ENCODE results near the gene U2AF2. TPM values are rescaled to one million over a fixed set of nuclear protein-coding genes. Genes with fewer than 3 reads are reported as not detected.

Gene U2AF2
- total and polyA plus RNA-seq, 12 donors: 58.9 to 243 (median 117) TPM

DNA sequence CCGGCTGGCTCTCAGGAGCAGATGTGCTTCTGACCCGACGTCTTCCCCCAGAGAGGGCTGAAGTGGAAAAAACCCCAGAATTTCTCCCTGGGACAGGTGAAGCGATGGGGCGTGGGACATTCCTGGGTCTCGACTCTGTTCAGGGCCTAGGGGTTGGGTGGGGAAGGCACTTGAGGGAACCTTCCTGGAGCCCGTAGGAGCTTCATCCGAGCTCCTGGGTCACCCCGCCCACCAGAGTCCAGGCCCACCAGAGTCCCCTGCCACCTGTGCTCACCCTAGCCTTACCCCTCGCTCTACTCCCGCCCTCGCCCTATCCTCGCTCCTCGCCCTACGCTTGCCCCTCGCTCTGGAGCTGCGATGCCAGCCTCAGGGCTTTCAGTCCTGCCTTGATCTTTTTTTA lies 43.4 kb downstream of the U2AF2 start:
- Histone ChIP-seq H3K27ac (no peak overlapping the region), H3K4me1 (replicated peaks in 1 of 2) (no peaks in the 10 kb centered on the region), H3K27me3 (no peaks in the 10 kb centered on the region), H3K36me3 (replicated peaks in 1 of 2) (peaks cover 0 to 59% of the 10 kb centered on the region in 2 donors), H3K9me3 (replicated peaks in 1 of 3) (no peaks in the 10 kb centered on the region), H3K4me3 (no peak overlapping the region)
- WGBS, 4 donors: 91 to 97% (median 96%) methylated on average over 17 of the region's 17 CpGs
- intact Hi-C loops (cut with DNase I): no loop called here
- TF ChIP-seq POLR2A (IDR thresholded peaks at IDR 0.05): no peak
- TF ChIP-seq, protein P1, sequence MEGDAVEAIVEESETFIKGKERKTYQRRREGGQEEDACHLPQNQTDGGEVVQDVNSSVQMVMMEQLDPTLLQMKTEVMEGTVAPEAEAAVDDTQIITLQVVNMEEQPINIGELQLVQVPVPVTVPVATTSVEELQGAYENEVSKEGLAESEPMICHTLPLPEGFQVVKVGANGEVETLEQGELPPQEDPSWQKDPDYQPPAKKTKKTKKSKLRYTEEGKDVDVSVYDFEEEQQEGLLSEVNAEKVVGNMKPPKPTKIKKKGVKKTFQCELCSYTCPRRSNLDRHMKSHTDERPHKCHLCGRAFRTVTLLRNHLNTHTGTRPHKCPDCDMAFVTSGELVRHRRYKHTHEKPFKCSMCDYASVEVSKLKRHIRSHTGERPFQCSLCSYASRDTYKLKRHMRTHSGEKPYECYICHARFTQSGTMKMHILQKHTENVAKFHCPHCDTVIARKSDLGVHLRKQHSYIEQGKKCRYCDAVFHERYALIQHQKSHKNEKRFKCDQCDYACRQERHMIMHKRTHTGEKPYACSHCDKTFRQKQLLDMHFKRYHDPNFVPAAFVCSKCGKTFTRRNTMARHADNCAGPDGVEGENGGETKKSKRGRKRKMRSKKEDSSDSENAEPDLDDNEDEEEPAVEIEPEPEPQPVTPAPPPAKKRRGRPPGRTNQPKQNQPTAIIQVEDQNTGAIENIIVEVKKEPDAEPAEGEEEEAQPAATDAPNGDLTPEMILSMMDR (IDR thresholded peaks at IDR 0.05): no peak
- DNase-seq: peak in 2 of 7 donors; percentile 20 to 38

DNA sequence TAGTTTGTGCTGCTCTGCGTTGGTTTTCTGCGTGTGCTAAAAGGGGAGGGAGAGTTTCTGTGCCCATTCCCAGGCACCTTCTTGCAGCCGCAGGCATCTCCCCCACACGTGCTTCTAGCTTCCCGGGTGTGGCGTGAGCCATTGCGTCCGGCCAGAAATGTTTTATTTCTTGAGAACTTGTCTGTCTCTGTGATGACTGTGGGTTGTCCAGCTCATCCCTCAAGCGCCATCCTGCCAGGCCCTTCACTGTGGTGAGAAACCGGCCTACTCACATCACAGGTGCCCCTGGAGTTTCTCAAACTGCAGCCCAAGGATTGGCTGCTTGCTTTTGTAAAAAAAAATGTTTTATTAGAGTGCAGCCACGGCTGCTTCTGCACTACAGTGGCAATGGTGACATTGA lies 44.4 kb downstream of the U2AF2 start:
- intact Hi-C loops (cut with DNase I): no loop called here
- DNase-seq: peak in 2 of 7 donors; percentile 18 to 45
- H3K4me1 ChIP-seq (replicated peaks in 1 of 2): no peaks in the 10 kb centered on the region
- H3K36me3 ChIP-seq (replicated peaks in 1 of 2): peaks cover 0 to 49% of the 10 kb centered on the region in 2 donors
- H3K9me3 ChIP-seq (replicated peaks in 1 of 3): no peaks in the 10 kb centered on the region
- TF ChIP-seq, protein P1 (IDR thresholded peaks at IDR 0.05): no peak
- TF ChIP-seq POLR2A (IDR thresholded peaks at IDR 0.05): no peak
- no peak overlapping the region for H3K4me3 ChIP-seq
- no peaks in the 10 kb centered on the region for H3K27me3 ChIP-seq
- WGBS, 4 donors: 89 to 90% (median 90%) methylated on average over 11 of the region's 11 CpGs
- no peak overlapping the region for H3K27ac ChIP-seq

DNA sequence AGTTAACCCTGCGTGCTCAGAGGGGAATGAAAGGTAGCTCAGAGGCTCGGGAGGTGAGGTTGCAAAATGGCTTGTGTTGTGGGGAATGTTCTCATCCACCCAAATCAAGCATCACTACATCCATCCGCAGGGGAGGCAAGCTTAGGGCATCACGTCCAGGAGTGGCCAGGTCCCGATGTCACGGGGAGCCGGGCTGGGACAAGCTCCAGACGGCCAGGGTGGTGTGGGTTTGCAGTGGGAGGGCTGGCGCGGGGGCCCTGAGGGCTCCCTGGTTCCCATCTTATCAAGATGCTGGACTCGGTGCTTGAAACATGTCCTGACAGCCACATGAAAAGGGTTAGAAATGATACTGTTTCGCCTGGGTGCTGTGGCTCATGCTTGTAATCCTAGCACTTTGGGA lies 46.0 kb downstream of the U2AF2 start:
- Histone ChIP-seq H3K4me3 (no peak overlapping the region), H3K36me3 (replicated peaks in 1 of 2) (peaks cover 0 to 33% of the 10 kb centered on the region in 2 donors), H3K27ac (no peak overlapping the region), H3K4me1 (replicated peaks in 1 of 2) (no peaks in the 10 kb centered on the region), H3K9me3 (replicated peaks in 1 of 3) (no peaks in the 10 kb centered on the region), H3K27me3 (no peaks in the 10 kb centered on the region)
- WGBS, 4 donors: 92 to 97% (median 96%) methylated on average over 7 to 12 of the region's 12 CpGs
- intact Hi-C loops (cut with DNase I): no loop called here
- DNase-seq: peak in 2 of 7 donors; percentile 17 to 41
- no peak for TF ChIP-seq POLR2A (IDR thresholded peaks at IDR 0.05)
- TF ChIP-seq, protein P1 (IDR thresholded peaks at IDR 0.05): no peak

DNA sequence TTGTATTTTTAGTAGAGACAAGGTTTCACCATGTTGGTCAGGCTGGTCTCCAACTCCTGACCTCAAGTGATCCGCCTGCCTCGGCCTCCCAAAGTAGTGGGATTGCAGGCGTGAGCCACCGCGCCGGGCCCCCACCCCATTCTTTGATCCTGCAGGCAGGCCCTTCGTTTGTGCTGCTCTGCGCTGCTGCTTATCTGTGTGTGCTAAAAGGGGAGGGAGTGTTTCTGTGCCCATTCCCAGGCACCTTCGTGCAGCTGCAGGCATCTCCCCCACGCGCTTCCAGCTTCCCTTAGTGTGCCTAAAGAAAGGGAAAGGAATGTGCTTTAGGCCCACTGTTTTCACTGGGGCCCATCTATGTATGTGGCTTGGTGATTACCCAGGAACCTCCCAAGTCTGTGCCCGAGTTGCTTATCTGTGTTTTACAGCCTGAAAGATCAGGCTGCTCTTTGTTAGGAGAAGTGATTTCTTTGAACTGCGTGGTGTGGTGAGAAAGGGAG lies 47.3 kb downstream of the U2AF2 start:
- Histone ChIP-seq H3K36me3 (replicated peaks in 1 of 2) (peaks cover 0 to 20% of the 10 kb centered on the region in 2 donors), H3K27ac (no peak overlapping the region), H3K4me1 (replicated peaks in 1 of 2) (no peaks in the 10 kb centered on the region), H3K4me3 (no peak overlapping the region), H3K9me3 (replicated peaks in 1 of 3) (no peaks in the 10 kb centered on the region), H3K27me3 (no peaks in the 10 kb centered on the region)
- intact Hi-C loops (cut with DNase I): no loop called here
- 84 to 87% (median 85%) methylated on average over 13 of the region's 13 CpGs for WGBS, 4 donors
- peak in 2 of 7 donors; percentile 13 to 46 for DNase-seq
- no peak for TF ChIP-seq POLR2A (IDR thresholded peaks at IDR 0.05)
- TF ChIP-seq, protein P1 (IDR thresholded peaks at IDR 0.05): no peak
